GM18508 (cell line): Measurements from ENCODE around the gene KBTBD12.

ENCODE experiments used
- ATAC-seq: cut with Tn5 transposase; IDR thresholded peaks from one replicate; pipeline ENCODE4 v1.9.1; 2021; ENCODE audit warnings: moderate number of reproducible peaks; ENCODE audit not compliant: insufficient read depth, unreplicated experiment

The KBTBD12 gene

DNA sequence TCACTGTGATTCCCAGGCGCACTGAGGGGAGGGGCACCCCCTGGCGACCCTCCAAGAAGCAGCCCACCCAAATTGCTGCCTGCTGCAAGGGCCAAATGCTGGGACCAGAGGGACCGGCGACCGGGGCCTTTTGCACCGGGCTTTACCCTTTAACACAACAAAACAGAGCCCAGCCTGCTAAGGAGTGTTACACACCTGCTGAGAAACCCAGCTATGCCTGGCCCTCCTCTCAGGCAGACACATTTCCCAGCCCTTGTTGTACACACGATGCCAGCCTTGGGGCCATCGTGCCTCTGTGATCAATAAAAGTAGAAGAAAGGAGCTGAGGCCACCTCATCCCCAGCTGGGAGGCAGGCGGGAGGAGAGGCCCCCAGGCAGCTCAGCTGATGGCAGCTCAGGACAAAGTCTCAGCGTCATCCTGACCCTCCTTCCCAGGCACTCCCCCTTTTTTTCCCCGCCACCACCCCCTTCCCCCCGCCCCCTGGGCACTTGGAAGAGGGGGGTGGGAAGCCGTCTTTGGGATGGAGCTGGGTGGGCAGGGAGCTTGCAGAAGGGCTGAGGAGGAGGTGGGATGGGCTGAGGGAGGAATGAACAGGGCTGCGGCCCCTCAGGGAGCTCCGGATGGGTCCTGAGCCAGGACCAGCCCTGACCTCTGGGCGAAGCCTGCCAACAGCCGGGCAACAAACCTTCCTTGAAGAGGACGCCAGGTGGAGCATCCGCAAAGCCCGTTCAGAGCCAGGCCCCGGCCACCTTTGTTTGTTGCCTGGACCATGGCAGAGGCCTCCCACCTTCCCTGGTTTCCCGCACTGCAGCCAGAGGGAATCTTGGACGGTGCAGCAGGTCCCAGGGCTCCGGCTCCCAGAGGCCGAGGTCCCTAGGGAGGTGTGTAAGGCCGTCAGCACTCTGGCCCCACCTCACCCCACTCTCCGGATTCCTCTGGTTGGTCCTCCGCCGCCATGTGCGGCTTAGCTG is 91.3 kb downstream of the KBTBD12 start:
- ATAC-seq, result no peak

DNA sequence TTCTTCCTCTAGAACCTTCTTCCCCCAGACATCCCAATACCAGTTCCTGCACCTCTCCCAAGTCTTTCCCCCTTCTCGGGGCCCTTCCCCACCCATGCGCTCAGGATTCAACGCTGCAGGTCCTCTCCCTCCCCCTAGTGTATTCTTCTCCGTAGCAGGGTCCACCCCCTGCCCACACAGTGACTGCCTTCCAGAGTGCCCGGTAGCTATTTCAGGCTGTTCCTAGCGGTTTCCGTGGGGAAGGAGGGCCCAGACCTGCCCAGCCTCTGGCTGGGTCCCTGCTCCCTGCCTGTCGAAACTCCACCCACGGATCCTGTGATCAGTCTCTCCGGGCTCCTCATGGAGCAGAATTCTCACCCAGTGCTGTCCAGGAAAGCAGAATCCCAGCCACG is 92.0 kb downstream of the KBTBD12 start:
- ATAC-seq, result no peak

DNA sequence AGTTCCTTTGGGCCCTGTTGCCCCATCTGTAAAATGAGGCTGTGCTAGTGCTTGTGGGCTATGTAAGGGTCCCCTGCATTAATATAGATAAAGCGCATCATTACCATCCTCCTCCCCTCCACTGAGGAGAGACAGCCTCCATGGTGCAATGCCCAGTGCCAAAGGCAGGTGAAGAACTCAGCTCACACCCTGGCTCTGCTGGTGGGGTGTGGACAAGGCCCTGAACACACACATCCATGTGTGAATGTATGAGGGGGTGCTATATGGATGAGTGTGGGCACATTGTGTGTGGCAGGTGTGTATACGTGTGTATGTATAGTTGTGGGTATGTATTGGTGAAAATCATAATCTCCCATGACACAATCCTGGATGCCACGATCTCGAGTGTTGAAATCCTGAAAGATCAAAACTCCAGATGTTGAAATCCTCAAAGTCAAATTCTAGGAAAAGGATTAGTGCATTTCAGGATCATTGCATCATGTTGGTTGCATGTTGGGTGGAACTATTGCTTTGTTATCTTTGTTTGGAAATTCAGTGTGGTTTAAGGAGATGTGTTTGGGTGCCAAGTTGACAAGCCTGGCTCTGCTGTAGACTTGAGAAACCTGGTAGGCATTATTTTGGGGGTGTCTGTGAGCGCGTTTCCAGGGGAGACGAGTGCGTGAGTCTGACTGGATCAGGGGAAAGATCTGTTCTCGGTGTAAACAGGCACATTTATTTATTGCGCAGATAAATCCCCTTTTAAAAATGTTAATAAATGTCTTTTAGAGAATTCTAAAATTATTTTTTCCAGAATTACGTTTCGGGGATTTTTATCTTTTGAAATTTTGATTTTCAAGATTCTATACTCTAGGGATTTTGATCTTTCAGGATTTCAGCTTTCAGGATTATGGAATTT is 95.2 kb downstream of the KBTBD12 start:
- no peak for ATAC-seq

DNA sequence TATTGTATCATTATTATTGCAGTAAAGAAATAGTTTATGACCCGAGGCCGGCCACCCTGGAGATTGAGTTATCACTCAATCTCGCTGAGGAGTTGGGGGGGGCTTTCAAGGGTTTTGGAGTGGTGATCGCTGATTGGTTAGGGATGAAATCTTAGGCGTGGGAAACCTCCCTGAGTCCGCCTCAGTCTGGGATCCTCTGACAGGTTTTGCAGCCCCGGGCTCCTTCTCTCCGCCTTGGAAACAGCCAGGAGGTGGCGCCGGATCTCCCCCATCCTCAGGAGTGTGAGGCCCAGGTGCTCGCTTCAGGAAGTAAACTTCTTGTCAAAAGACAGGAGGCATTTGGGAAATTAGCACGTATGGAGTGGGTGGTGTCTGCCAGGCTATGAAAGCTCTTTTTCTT is 96.1 kb downstream of the KBTBD12 start:
- no peak for ATAC-seq

DNA sequence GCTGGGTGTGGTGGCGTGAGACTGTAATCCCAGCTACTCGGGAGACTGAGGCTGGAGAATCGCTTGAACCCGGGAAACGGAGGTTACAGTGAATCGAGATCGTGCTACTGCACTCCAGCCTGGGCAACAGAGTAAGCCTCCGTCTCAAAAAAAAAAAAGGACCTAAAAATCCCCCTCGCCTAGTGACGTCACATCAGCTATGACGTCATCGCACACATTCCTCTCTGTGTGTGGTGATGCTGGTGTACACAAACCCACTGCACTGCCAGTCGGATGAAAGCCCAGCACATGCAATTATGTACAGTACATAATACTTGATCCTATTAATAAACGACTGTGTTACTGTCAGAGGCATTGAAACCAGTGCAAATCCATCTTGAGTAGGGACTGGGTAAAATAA is 97.0 kb downstream of the KBTBD12 start:
- ATAC-seq, result no peak

DNA sequence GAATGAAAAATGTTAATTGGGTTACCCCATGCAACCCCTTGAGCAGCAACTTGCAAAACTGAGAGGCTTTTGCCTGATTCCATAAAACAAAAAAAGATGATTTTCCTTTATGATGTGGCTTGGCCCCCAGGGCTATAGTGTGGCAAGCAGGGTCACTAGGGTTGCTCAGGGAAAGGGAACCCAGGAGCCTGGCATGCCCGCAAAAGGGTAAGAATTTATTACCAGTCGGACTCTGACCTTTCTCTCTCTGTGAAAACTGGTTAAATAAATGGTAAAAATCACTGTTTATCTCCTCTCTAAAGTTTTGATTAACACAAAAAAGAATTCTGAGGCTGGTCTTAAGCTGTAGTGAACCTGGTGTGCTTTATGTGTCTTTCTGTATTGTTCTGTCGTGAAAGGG is 99.5 kb downstream of the KBTBD12 start:
- no peak for ATAC-seq

DNA sequence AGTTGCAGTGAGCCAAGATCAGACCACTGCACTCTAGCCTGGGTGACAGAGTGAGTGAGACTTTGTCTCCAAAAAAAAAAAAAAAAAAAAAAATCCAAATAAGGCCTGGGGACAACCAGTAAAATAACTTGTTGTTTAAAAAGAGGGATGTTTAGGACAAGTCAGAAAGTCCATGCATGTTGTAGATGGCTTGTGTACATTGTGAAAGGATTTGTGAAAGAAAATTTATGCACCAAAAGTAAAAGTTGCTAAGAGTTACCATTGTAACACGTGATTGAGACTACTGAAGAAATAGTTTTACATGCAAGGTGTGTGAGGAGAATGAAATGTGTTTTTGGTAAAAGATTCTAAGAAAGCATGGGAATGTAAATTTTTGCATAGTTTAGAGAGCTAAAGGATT is 101.5 kb downstream of the KBTBD12 start:
- no peak for ATAC-seq

DNA sequence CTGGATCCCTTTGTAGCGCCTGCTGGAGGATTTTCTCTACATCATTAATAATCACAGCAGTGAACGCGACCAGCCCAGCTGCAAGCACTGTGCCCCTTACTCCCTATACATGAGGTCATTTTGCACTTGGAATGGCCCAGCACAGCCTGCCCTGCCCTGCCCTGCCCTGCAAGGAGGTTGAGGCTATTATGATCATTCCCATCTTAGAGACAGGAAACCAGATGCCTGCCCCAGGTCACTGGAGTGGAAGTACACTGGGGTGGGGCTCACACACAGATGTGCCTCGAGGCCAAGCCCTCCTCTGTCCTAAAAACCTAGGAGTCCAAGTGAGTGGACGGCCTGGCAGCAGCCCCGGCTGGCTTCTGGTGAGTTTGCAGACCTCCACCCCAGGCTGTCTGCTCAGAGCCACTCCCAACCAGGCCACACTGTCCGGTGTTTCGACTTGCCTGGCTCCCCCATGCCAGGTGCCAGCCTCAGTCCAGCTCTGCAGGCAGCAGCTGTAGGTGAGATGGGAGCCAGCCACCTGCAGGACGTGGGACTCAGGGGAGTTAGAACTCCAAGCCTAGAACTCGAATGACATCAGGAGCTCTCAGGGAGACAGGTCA is 106.8 kb downstream of the KBTBD12 start:
- ATAC-seq, result no peak

DNA sequence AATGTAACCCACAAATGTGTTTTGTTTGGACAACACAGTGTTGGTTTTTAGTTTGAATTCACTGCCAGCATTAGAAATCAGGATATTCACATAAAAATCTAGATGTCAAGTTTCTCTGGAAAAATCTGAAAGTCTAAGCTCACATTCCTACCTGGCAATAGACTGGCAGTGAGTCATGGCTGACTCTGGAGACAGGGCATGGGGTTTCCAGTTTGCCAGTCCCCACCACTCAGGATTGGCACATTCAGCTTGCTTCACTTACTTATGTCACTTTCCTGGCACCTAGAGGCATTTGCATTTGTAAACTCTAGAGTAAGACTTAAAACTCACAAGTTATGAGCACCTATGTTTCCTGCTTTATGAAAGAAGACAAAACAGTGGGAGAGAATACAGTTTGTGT is 118.1 kb downstream of the KBTBD12 start:
- ATAC-seq, result no peak

DNA sequence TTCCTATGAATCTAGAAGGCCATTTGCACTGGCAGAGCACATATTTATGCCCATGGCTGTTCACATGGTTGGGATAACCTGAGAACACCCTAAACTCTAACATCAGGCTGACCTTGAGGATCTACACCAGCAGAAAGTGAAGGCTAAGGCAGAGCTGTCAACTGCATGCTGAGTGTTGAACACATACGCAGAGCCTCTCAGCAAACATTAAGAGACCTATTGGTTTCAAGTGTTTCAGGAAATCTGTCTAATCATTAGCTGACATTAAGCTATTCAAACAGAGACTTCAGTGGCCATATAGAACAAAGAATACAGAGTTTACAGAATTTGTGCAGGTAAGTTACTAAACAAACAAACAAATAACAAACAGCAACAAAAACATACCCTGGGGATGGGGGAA is 121.1 kb downstream of the KBTBD12 start:
- ATAC-seq, result no peak
